A549 (cell line): ENCODE data around the gene MAP3K15.

Source experiments
- CTCF ChIP-seq: fragments of >200 bp; sonication (Bioruptor Twin); formaldehyde crosslinking; IDR thresholded peaks from 3 replicates; pipeline ENCODE4 v1.5.1; 2016
- EHF ChIP-seq: fragments of 250-450 bp; sonication (Bioruptor Pico); IDR thresholded peaks from 2 replicates; pipeline ENCODE4 v1.5.0; 2020; ENCODE audit warnings: mild to moderate bottlenecking
- ESRRA ChIP-seq: fragments of 150-350 bp; IDR thresholded peaks from 2 replicates; pipeline ENCODE4 v1.6.1; 2014; ENCODE audit warnings: mild to moderate bottlenecking, low read length, borderline replicate concordance
- HMGXB4 ChIP-seq: fragments of 250-450 bp; sonication (Bioruptor Pico); IDR thresholded peaks from 2 replicates; pipeline ENCODE4 v1.5.0; 2021; ENCODE audit warnings: mild to moderate bottlenecking, moderate library complexity, borderline replicate concordance
- JUN ChIP-seq, 2 experiments: fragments of >200 bp; sonication (Bioruptor Twin); formaldehyde crosslinking; IDR thresholded peaks; 2 replicates in 1 of 2; 3 replicates in 1 of 2; pipeline ENCODE4 v1.6.1; 2016 to 2017
- MAX ChIP-seq: IDR thresholded peaks from 2 replicates; pipeline ENCODE4 v1.6.1; 2012
- MYC ChIP-seq: IDR thresholded peaks from 2 replicates; pipeline ENCODE4 v1.6.1; 2012; ENCODE audit warnings: mild to moderate bottlenecking, inconsistent platforms, low read length, improper control_type of control experiment, borderline replicate concordance
- RAD21 ChIP-seq, 2 experiments: fragments of >200 bp in 1 of 2; sonication (Bioruptor Twin) in 1 of 2; formaldehyde crosslinking in 1 of 2; IDR thresholded peaks in 1 of 2; conservative IDR thresholded peaks in 1 of 2; 2 replicates in 1 of 2; 3 replicates in 1 of 2; pipeline ENCODE4 v1.6.1; 2012 to 2018; ENCODE audit warnings: inconsistent platforms in 1 of 2
- RCOR1 ChIP-seq: fragments of 150-350 bp; IDR thresholded peaks from 2 replicates; pipeline ENCODE4 v1.6.1; 2014; ENCODE audit warnings: antibody characterized with exemption, low read length, low read depth
- ZC3H11A ChIP-seq: fragments of 450-650 bp; IDR thresholded peaks from 2 replicates; pipeline ENCODE4 v1.6.1; 2014; ENCODE audit warnings: antibody characterized with exemption, mild to moderate bottlenecking

GRCh38 chrX:19512961-19513360 is 2.3 kb downstream of the MAP3K15 start:
- no peak for TF ChIP-seq MAX
- no peak for TF ChIP-seq CTCF
- no peak for TF ChIP-seq HMGXB4 (CRISPR knock-in tag)
- TF ChIP-seq ZC3H11A = no peak
- no peak for TF ChIP-seq RCOR1
- TF ChIP-seq RAD21 (conservative IDR thresholded peaks at IDR 0.05 in 1 of 2, IDR thresholded peaks at IDR 0.05 in 1 of 2) = no peak
- TF ChIP-seq MYC = no peak
- no peak for TF ChIP-seq ESRRA
- TF ChIP-seq JUN (IDR thresholded peaks at IDR 0.05) = no peak
- no peak for TF ChIP-seq EHF (CRISPR knock-in tag)
